ENCODE measurements around the gene DMWD.

DMWD gene
- total RNA-seq, result 17.9 to 19.5 (median 19.2) reads per million in 4 donors

- peak; percentile 98 to 99 (median 99) for DNase-seq
These were observed at the start of gene DMWD for GRCh38 chr19:45792470-45793177. Gene DMWD (minus strand): TSS chr19:45792845. CDS start chr19:45792756, 89 bp downstream.

- DNase-seq, result no peak
These were observed 49.6 kb upstream of the DMWD start for GRCh38 chr19:45842198-45842597.

GRCh38 chr19:45834970-45835369 is 42.3 kb upstream of the DMWD start:
- no peak for DNase-seq

- no peak for DNase-seq
These were observed 36.3 kb upstream of the DMWD start for GRCh38 chr19:45828945-45829344.

GRCh38 chr19:45828523-45828922 is 35.9 kb upstream of the DMWD start:
- no peak for DNase-seq

GRCh38 chr19:45827459-45828093 is 34.9 kb upstream of the DMWD start:
- no peak for DNase-seq

- DNase-seq, result no peak
These were observed 34.3 kb upstream of the DMWD start for GRCh38 chr19:45826934-45827333.

GRCh38 chr19:45825917-45826893 is 33.6 kb upstream of the DMWD start:
- no peak for DNase-seq

- DNase-seq, result no peak
These were observed 32.6 kb upstream of the DMWD start for GRCh38 chr19:45825263-45825605.

- DNase-seq, result no peak
These were observed 32.1 kb upstream of the DMWD start for GRCh38 chr19:45824531-45825262.

- no peak for DNase-seq
These were observed 31.4 kb upstream of the DMWD start for GRCh38 chr19:45824041-45824471.

- no peak for DNase-seq
These were observed 30.5 kb upstream of the DMWD start for GRCh38 chr19:45823182-45823581.

GRCh38 chr19:45822716-45823115 is 30.1 kb upstream of the DMWD start:
- no peak for DNase-seq

- DNase-seq, result no peak
These were observed 28.9 kb upstream of the DMWD start for GRCh38 chr19:45821570-45821969.

GRCh38 chr19:45821103-45821521 is 28.5 kb upstream of the DMWD start:
- DNase-seq, result no peak

- DNase-seq, result no peak
These were observed 27.9 kb upstream of the DMWD start for GRCh38 chr19:45820413-45821102.

GRCh38 chr19:45819769-45820168 is 27.1 kb upstream of the DMWD start:
- DNase-seq, result no peak

GRCh38 chr19:45817725-45818301 is 25.2 kb upstream of the DMWD start:
- no peak for DNase-seq

- DNase-seq, result peak; percentile 88 to 96 (median 91)
These were observed 24.5 kb upstream of the DMWD start for GRCh38 chr19:45817010-45817724.

- DNase-seq, result no peak
These were observed 23.8 kb upstream of the DMWD start for GRCh38 chr19:45816236-45817009.
